Measurements from ENCODE around the gene CRYGN.

DNA sequence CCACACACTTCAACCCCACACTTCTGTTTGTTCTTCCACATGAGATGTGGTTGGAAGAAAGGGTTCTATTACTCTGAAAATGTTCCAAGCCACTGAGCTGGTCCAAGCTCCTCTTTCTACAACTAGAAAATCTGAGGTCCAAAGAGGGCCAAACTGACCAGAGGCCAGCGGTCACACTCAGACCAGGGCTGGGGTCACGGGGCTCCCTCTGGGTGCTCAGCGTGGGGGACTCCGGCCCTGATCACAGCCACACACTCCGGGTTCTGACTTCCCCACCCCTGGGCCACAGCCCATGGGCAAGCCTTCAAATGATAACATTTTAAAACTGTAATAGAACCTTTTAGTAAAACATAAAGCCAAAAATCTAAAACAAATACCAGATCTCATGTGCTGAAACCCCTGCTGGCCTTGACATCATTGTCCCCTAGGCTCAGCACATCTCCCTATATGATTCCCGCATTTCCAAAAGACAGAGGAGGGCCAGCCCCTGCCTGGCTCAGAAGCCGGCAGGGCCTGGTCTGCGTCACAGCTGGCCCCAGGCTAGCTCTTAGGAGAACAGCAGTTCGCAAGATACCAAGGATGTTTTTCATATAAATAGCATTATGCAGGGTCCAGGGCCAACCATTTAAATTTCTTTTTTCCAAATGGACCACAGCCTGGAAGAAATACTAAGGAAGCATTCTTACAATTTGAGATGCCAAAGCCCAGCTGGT lies 3.3 kb downstream of the CRYGN start:
- TF ChIP-seq, protein P1, sequence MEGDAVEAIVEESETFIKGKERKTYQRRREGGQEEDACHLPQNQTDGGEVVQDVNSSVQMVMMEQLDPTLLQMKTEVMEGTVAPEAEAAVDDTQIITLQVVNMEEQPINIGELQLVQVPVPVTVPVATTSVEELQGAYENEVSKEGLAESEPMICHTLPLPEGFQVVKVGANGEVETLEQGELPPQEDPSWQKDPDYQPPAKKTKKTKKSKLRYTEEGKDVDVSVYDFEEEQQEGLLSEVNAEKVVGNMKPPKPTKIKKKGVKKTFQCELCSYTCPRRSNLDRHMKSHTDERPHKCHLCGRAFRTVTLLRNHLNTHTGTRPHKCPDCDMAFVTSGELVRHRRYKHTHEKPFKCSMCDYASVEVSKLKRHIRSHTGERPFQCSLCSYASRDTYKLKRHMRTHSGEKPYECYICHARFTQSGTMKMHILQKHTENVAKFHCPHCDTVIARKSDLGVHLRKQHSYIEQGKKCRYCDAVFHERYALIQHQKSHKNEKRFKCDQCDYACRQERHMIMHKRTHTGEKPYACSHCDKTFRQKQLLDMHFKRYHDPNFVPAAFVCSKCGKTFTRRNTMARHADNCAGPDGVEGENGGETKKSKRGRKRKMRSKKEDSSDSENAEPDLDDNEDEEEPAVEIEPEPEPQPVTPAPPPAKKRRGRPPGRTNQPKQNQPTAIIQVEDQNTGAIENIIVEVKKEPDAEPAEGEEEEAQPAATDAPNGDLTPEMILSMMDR (conservative IDR thresholded peaks at IDR 0.05 in 1 of 2, IDR thresholded peaks at IDR 0.05 in 1 of 2; ENCODE audit: extremely low read depth in 1 of 2, insufficient read depth in 1 of 2, low read depth in 1 of 2, low read length in 2 of 2) = no peak
- TF ChIP-seq EZH2 (IDR thresholded peaks at IDR 0.05; ENCODE audit: borderline replicate concordance, low read length) = no peak
